K562 (cell line): ENCODE measurements around the gene MTA2. TPM values are rescaled to one million over a fixed set of nuclear protein-coding genes. Genes with fewer than 3 reads are reported as not detected.

Source experiments
- ARID3A ChIP-seq: IDR thresholded peaks from 2 replicates; pipeline ENCODE4 v1.6.1; 2012; ENCODE audit warnings: low read depth, low read length, improper control_type of control experiment, borderline replicate concordance
- ARNT ChIP-seq, 2 experiments: fragments of 450-650 bp; IDR thresholded peaks; 2 replicates each; pipeline ENCODE4 v1.6.1; 2016; ENCODE audit warnings: mild to moderate bottlenecking in 1 of 2
- ATF1 ChIP-seq, 2 experiments: fragments of 450-650 bp in 1 of 2; IDR thresholded peaks; 2 replicates each; pipeline ENCODE4 v1.6.1; 2016; ENCODE audit warnings: missing compliant biosample characterization in 1 of 2, missing genetic modification characterization in 1 of 2
- BCOR ChIP-seq: fragments of 450-650 bp; IDR thresholded peaks from 2 replicates; pipeline ENCODE4 v1.6.1; 2016
- CAMTA2 ChIP-seq: fragments of 250-450 bp; sonication (Bioruptor Pico); conservative IDR thresholded peaks from 2 replicates; pipeline ENCODE4 v1.5.1; 2022
- CXXC5 ChIP-seq: fragments of 250-450 bp; sonication (Bioruptor Pico); IDR thresholded peaks from 2 replicates; pipeline ENCODE4 v1.8.0; 2022; ENCODE audit warnings: inconsistent platforms, mild to moderate bottlenecking, moderate library complexity
- GATAD2B ChIP-seq: fragments of 450-650 bp; IDR thresholded peaks from 2 replicates; pipeline ENCODE4 v1.6.1; 2017; ENCODE audit warnings: mild to moderate bottlenecking, borderline replicate concordance
- HMGXB4 ChIP-seq: sonication (generic); formaldehyde crosslinking; IDR thresholded peaks from 2 replicates; pipeline ENCODE4 v1.8.1; 2023; ENCODE audit warnings: mild to moderate bottlenecking, missing genetic modification reagents
- IRF2 ChIP-seq: sonication (generic); formaldehyde crosslinking; IDR thresholded peaks from 2 replicates; pipeline ENCODE4 v1.8.1; 2022; ENCODE audit warnings: mild to moderate bottlenecking, missing genetic modification reagents
- MEF2A ChIP-seq: IDR thresholded peaks from 2 replicates; pipeline ENCODE4 v1.6.1; 2011; ENCODE audit warnings: low read depth, mild to moderate bottlenecking, low read length, moderate library complexity; ENCODE audit not compliant: control insufficient read depth
- MTA1 ChIP-seq: fragments of 450-650 bp; IDR thresholded peaks from 2 replicates; pipeline ENCODE4 v1.6.1; 2017; ENCODE audit warnings: borderline replicate concordance
- NCOA6 ChIP-seq: fragments of 450-650 bp; IDR thresholded peaks from 2 replicates; pipeline ENCODE4 v1.6.1; 2017; ENCODE audit warnings: mild to moderate bottlenecking
- NELFE ChIP-seq: IDR thresholded peaks from 2 replicates; pipeline ENCODE4 v1.6.1; 2011; ENCODE audit warnings: mild to moderate bottlenecking; ENCODE audit not compliant: insufficient read depth, insufficient read length
- RB1 ChIP-seq: fragments of 450-650 bp; IDR thresholded peaks from 2 replicates; pipeline ENCODE4 v1.6.1; 2017; ENCODE audit warnings: low read depth, mild to moderate bottlenecking
- RFX1 ChIP-seq: fragments of 450-650 bp; IDR thresholded peaks from 2 replicates; pipeline ENCODE4 v1.6.1; 2016; ENCODE audit warnings: mild to moderate bottlenecking, moderate library complexity
- SLC30A9 ChIP-seq: fragments of 250-450 bp; sonication (Bioruptor Pico); IDR thresholded peaks from 2 replicates; pipeline ENCODE4 v1.8.0; 2022; ENCODE audit warnings: mild to moderate bottlenecking, moderate library complexity
- SMARCA5 ChIP-seq: fragments of 450-650 bp; IDR thresholded peaks from 2 replicates; pipeline ENCODE4 v1.6.1; 2016
- SRSF3 ChIP-seq: fragments of 200-400 bp; formaldehyde crosslinking; IDR thresholded peaks from 2 replicates; pipeline ENCODE4 v1.6.1; 2016; ENCODE audit warnings: mild to moderate bottlenecking, low read length, moderate library complexity; ENCODE audit not compliant: insufficient read depth
- ZKSCAN3 ChIP-seq: fragments of 250-450 bp; sonication (Bioruptor Pico); IDR thresholded peaks from 2 replicates; pipeline ENCODE4 v1.4.0; 2020
- ZNF165 ChIP-seq: fragments of 250-450 bp; sonication (Bioruptor Pico); IDR thresholded peaks from 2 replicates; pipeline ENCODE4 v1.4.0; 2020; ENCODE audit warnings: borderline replicate concordance
- ZNF518B ChIP-seq: fragments of 250-450 bp; sonication (Bioruptor Pico); IDR thresholded peaks from 2 replicates; pipeline ENCODE4 v1.5.0; 2021; ENCODE audit warnings: mild to moderate bottlenecking, moderate library complexity
- polyA plus RNA-seq, 8 experiments: library from polyadenylated mRNA; depleted of rRNA in 4 of 8; stranded (reverse) in 5 of 8; unstranded in 3 of 8; fragments of >200 nt; fragmentation: Nextera tagmentation in 2 of 8; fragmentation: Illumina TruSeq in 1 of 8; extraction: Ambion mirVana in 2 of 8; extraction: Trizol in 1 of 8; gene quantifications; 2 replicates each; pipeline versions ENCODE4 v1.2.1 to v1.2.3, GENCODE V29; 2011 to 2014; ENCODE audit warnings: inconsistent platforms in 1 of 8, missing spikeins in 1 of 8
- total RNA-seq, 7 experiments: library from RNA; depleted of rRNA in 6 of 7; stranded (reverse); fragments of >200 nt in 6 of 7; fragmentation: Illumina TruSeq in 2 of 7; extraction: Trizol in 2 of 7; gene quantifications; 2 replicates each; pipeline versions ENCODE4 v1.2.1 to v1.2.3, GENCODE V29; 2011 to 2021; ENCODE audit warnings: low replicate concordance in 1 of 7

The MTA2 gene
- total and polyA plus RNA-seq, 9 of the 15 experiments (the other 6 are each of a cell fraction or from before 2014, with no cell fraction given) = 6.2 to 220 (median 172) TPM

- TF ChIP-seq CXXC5 (CRISPR knock-in tag) (peak; percentile 77), ARNT (IDR thresholded peaks at IDR 0.05) (peak in 1 of 2 experiments; percentile 74; a peak in 1 of 4 replicates), ZNF165 (CRISPR knock-in tag) (no peak), ATF1 (CRISPR knock-in tag; IDR thresholded peaks at IDR 0.05) (peak; percentile 67), ATF1 (tag; IDR thresholded peaks at IDR 0.05) (peak; percentile 99), ARID3A (0 out of 2 replicates have a peak, but pooled peaks have one; percentile 21), RB1 (peak; percentile 68), RFX1 (no peak), NCOA6 (no peak), ZNF518B (CRISPR knock-in tag) (no peak), HMGXB4 (CRISPR knock-in tag) (0 out of 2 replicates have a peak, but pooled peaks have one; percentile 26), GATAD2B (no peak; the same call in 1 of the 2 replicates), IRF2 (CRISPR knock-in tag) (no peak), SMARCA5 (peak; percentile 37; the same call in 1 of the 2 replicates), BCOR (no peak), SLC30A9 (no peak), NELFE (no peak), SRSF3 (no peak), CAMTA2 (CRISPR knock-in tag) (no peak), MEF2A (no peak), ZKSCAN3 (CRISPR knock-in tag) (no peak), MTA1 (peak; percentile 66; the same call in 1 of the 2 replicates)
Measured at GRCh38 chr11:62621567-62622470, 20.2 kb upstream of the MTA2 start, which contains the start of gene B3GAT3 (continued).
